SK-MEL-5 (cell line): ENCODE results near the gene CFAP45. TPM values are rescaled to one million over a fixed set of nuclear protein-coding genes. Genes with fewer than 3 reads are reported as not detected.
A peak's percentile ranks its signal among the peaks of the same experiment; 100 is the strongest.

Experiments used
- DNase-seq: peaks from one replicate; pipeline ENCODE4 v3.0.0-alpha.2; 2016; ENCODE audit warnings: low read depth, low spot score
- in situ Hi-C: cut with HindIII; loops from 2 replicates; pipeline ENCODE4 v1.10.0; 2016; ENCODE audit warnings: low sequenced_read_pairs, high pct_unique_total_duplicates, low pct_unique_long_range_greater_than_20kb
- total RNA-seq: library from RNA; depleted of rRNA; stranded (reverse); fragments of >200 nt; shearing (Covaris generic); gene quantifications from 2 replicates; pipeline ENCODE4 v1.2.3, GENCODE V29; 2014

CFAP45 gene
- total RNA-seq, 1 experiment from 2014 or later: 0.13 TPM

GRCh38 chr1:159928491-159929050 lies 28.6 kb upstream of the CFAP45 start:
- in situ Hi-C loops: no loop called here
- DNase-seq: no peak

- no peak for DNase-seq
- in situ Hi-C loops: no loop called here
Measured at GRCh38 chr1:159927849-159928431, 28.0 kb upstream of the CFAP45 start.

GRCh38 chr1:159927211-159927848 lies 27.4 kb upstream of the CFAP45 start:
- no peak for DNase-seq
- in situ Hi-C loops: no loop called here

GRCh38 chr1:159925719-159926078 lies 25.7 kb upstream of the CFAP45 start:
- no peak for DNase-seq
- in situ Hi-C loops: no loop called here

- in situ Hi-C loops: no loop called here
- peak; percentile 90 for DNase-seq
Measured at GRCh38 chr1:159924791-159925718, 25.1 kb upstream of the CFAP45 start, which contains the start of gene TAGLN2. TAGLN2 (minus strand) TSS chr1:159925507; CDS start chr1:159920509, 4,998 bp downstream.

- in situ Hi-C loops: no loop called here
- DNase-seq: peak; percentile 48
Measured at GRCh38 chr1:159924025-159924790, 24.2 kb upstream of the CFAP45 start.

GRCh38 chr1:159923203-159924024 lies 23.4 kb upstream of the CFAP45 start:
- in situ Hi-C loops: no loop called here
- DNase-seq: no peak

- DNase-seq: no peak
- in situ Hi-C loops: no loop called here
Measured at GRCh38 chr1:159922511-159923202, 22.7 kb upstream of the CFAP45 start.

- in situ Hi-C loops: no loop called here
- no peak for DNase-seq
Measured at GRCh38 chr1:159921700-159922504, 21.9 kb upstream of the CFAP45 start.

- no peak for DNase-seq
- in situ Hi-C loops: no loop called here
Measured at GRCh38 chr1:159921251-159921650, 21.3 kb upstream of the CFAP45 start.

- DNase-seq: no peak
- in situ Hi-C loops: no loop called here
Measured at GRCh38 chr1:159920651-159921050, 20.7 kb upstream of the CFAP45 start.

- DNase-seq: no peak
- in situ Hi-C loops: no loop called here
Measured at GRCh38 chr1:159920202-159920601, 20.2 kb upstream of the CFAP45 start.

GRCh38 chr1:159919236-159919865 lies 19.4 kb upstream of the CFAP45 start:
- in situ Hi-C loops: no loop called here
- no peak for DNase-seq

- DNase-seq: no peak
- in situ Hi-C loops: no loop called here
Measured at GRCh38 chr1:159918352-159919200, 18.6 kb upstream of the CFAP45 start.
